Astrocyte of the spinal cord (primary cell): ENCODE data around the gene TJP2.

Experiments used
- DNase-seq: peaks from one replicate; pipeline ENCODE4 v3.0.0; 2011; ENCODE audit warnings: low read depth, low spot score
- H3K4me3 ChIP-seq: 2 replicates; pipeline ENCODE4 v1.5.1; 2011; ENCODE audit warnings: low read depth, mild to moderate bottlenecking, low read length, moderate library complexity
- in situ Hi-C: cut with HindIII; loops from 2 replicates; pipeline ENCODE4 v1.10.0; 2017; ENCODE audit warnings: low sequenced_read_pairs
- TF ChIP-seq, protein P1 (sequence below): IDR thresholded peaks from 2 replicates; pipeline ENCODE4 v1.5.1; 2012; ENCODE audit warnings: low read depth, mild to moderate bottlenecking, low read length, inconsistent platforms

The TJP2 gene

DNA sequence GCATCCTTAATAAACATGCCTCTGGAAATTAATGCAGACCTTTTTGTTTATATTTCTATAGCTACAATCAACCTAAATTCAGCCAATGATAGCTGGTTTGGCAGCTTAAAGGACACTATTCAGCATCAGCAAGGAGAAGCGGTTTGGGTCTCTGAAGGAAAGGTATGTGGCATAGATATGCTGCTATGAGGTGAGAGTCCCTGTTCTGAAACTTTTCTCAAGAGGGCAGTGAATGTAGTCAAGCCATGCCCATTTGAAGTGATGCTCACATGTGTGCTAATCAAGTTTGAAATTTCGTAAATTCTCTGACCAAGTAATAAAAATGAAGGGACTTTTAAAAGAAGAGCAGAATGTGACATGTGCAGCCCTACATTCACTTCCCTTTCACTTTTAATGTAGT lies 72.6 kb downstream of the TJP2 start:
- in situ Hi-C loops = no loop called here
- no peak for DNase-seq
- TF ChIP-seq, protein P1, sequence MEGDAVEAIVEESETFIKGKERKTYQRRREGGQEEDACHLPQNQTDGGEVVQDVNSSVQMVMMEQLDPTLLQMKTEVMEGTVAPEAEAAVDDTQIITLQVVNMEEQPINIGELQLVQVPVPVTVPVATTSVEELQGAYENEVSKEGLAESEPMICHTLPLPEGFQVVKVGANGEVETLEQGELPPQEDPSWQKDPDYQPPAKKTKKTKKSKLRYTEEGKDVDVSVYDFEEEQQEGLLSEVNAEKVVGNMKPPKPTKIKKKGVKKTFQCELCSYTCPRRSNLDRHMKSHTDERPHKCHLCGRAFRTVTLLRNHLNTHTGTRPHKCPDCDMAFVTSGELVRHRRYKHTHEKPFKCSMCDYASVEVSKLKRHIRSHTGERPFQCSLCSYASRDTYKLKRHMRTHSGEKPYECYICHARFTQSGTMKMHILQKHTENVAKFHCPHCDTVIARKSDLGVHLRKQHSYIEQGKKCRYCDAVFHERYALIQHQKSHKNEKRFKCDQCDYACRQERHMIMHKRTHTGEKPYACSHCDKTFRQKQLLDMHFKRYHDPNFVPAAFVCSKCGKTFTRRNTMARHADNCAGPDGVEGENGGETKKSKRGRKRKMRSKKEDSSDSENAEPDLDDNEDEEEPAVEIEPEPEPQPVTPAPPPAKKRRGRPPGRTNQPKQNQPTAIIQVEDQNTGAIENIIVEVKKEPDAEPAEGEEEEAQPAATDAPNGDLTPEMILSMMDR = no peak
- no peak overlapping the region for H3K4me3 ChIP-seq

DNA sequence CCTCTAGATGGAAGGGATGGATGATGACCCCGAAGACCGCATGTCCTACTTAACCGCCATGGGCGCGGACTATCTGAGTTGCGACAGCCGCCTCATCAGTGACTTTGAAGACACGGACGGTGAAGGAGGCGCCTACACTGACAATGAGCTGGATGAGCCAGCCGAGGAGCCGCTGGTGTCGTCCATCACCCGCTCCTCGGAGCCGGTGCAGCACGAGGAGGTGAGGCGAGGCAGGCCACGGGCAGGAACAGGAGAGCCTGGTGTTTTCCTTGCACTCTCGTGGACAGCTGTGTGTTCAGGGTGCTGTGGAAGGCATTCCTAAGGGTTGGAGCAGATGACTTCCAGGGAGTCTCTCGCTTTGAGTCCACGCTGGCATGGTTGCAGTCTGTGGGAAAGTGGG lies 73.9 kb downstream of the TJP2 start:
- in situ Hi-C loops = no loop called here
- TF ChIP-seq, protein P1 = no peak
- no peak overlapping the region for H3K4me3 ChIP-seq
- no peak for DNase-seq

DNA sequence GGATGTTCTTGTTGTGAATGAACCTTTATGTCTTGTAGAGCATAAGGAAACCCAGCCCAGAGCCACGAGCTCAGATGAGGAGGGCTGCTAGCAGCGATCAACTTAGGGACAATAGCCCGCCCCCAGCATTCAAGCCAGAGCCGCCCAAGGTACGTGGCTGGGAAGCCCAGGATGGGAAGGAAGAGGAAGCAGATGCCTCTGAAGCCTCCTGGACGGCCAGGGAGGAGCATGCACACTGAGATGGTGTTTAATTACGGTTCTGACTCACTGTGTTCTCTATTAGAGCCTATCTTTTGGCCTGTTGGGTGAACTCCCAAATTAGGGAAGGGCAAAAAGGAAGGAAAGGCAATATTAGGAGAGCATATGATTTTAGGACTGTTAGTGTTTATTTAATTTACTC lies 75.3 kb downstream of the TJP2 start:
- DNase-seq = no peak
- in situ Hi-C loops = no loop called here
- H3K4me3 ChIP-seq = no peak overlapping the region
- TF ChIP-seq, protein P1 = no peak

DNA sequence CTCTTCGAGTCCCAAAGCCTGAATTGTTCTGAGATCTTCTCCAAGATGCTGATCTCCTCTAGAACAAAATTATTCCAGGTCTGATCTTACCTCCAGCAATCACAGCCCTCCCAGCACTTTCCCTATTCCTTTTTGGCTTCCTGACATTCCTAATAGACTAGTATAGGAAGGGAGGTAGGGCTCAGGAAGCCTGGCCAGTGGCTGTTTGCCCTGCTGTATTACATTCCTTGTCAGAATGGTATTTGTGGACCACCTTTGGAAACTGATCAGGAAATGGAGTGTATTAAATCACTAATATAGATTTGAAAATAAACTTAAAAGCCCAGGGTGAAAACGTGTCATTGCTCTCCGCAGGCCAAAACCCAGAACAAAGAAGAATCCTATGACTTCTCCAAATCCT lies 76.6 kb downstream of the TJP2 start:
- no peak for DNase-seq
- TF ChIP-seq, protein P1 = no peak
- in situ Hi-C loops = no loop called here
- no peak overlapping the region for H3K4me3 ChIP-seq

DNA sequence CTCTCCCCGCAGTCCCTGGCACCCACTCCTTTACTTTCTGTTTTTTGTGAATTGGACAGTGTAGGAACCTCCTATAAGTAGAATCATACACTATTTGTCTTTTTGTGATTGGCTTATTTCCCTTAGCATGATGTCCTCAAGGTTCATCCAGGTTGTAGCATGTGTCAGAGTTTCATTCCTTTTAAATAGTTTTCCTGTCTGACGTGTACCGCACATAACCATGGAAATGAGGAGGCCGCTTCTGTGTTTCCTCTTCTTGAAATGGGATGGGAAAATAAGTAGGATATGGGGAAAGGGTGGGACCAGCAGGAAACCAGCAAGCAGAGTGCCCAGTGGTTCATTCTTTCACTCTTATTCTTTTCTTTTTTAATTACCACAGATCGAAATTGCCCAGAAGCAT lies 78.4 kb downstream of the TJP2 start:
- no peak overlapping the region for H3K4me3 ChIP-seq
- in situ Hi-C loops = no loop called here
- TF ChIP-seq, protein P1 = no peak
- no peak for DNase-seq

DNA sequence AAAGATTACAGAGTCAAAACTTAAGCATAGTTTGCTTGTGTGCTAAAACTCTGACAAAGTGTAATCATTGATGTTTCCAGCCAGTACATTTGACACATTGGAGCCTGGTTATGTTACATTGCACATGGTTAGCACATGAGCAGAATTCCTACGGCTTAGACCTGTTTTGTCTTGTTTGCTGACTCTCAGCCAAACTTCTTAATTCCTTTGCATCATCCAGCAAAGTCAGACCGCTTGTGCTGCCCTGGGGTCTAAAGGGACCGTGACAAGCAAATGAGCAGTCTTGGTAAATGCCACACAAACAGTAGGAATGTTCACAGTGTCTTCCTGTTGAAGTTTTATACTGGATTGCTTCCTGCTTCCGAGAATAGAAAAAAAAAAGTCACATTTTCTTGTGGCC lies 79.0 kb downstream of the TJP2 start:
- in situ Hi-C loops = no loop called here
- no peak overlapping the region for H3K4me3 ChIP-seq
- peak; percentile 12 for DNase-seq
- TF ChIP-seq, protein P1 = no peak

DNA sequence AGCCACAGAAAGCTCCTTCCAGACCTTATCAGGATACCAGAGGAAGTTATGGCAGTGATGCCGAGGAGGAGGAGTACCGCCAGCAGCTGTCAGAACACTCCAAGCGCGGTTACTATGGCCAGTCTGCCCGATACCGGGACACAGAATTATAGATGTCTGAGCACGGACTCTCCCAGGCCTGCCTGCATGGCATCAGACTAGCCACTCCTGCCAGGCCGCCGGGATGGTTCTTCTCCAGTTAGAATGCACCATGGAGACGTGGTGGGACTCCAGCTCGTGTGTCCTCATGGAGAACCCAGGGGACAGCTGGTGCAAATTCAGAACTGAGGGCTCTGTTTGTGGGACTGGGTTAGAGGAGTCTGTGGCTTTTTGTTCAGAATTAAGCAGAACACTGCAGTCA lies 80.1 kb downstream of the TJP2 start:
- in situ Hi-C loops = no loop called here
- TF ChIP-seq, protein P1 = no peak
- H3K4me3 ChIP-seq = no peak overlapping the region
- DNase-seq = no peak
